Measurements from ENCODE around the gene RPS21.

The RPS21 gene

DNA sequence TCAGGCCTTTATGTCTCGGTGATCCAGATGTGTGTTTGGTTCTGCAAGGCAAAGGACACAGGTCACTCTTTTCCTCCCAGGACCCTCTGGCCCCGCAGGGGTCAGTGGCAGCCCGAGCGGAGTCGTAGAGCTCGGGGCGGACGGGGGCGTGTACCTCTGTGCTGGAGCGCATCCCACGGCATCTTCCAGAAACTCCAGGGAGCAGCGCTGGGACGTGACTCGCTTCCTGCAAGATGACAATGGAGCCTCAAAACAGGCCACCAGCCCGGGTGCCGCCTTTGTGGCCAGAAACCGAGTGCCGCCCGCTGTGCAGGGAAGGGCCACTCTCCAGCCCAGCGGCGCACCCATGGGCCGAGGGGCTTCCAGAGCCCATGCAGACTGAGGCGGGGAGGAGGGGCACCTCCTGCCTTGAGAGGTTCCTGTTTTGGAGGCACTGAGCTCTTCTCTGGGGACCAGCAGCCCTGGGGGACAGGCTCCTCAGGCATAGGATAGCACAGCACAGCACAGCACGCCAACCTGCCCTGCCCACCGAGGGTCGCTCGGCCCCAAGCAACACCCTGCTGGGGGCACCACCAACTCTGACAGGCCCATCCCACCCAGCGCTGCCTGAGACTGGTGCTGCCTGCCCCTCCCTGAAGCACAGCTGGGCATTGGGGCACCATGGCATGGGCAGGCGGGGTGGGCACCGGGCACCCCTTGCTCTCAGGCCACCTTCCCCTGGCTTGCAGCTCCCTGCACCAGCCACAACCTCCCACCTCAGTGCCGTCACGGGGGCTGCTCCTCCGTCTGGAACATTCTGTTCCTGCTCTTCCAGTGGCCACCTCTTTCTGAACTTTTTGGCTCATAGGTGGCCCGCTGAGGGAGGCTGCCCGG lies 9.7 kb downstream of the RPS21 start:
- no peak for DNase-seq (ENCODE audit: low spot score)

DNA sequence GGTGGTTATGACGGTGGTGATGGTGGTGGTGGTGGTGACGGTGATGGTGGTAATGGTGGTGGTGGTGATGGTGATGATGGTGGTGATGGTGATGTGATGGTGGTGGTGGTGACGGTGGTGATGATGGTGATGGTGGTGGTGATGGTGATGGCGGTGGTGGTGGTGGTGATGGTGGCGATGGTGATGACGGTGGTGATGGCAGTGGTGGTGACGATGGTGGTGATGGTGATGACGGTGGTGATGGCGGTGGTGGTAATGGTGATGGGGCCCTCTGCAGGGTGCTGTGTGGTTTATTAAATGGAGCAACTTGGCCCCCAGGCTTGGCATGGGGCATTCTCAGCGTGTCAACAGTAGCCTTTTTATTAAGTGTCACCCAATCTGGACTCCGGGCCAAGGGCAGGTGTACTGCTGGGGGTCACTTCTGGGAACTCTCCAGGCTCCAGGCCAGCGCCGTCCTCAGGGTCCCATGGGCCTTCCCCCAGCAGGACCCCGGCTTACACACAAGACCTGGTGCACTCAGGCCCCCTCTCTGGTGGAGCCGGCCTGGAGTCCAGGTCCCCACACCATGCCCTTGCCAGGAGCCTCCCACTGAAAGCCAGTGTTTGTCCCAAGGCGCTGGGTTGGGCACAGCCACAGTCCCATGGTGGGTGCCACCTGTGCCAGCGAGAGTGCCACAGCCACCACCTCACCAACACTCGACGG lies 11.4 kb downstream of the RPS21 start:
- DNase-seq (ENCODE audit: low spot score), result no peak

- no peak for DNase-seq (ENCODE audit: low spot score)
These were observed 13.1 kb downstream of the RPS21 start for GRCh38 chr20:62400021-62400420.

GRCh38 chr20:62400541-62400940 lies 13.6 kb downstream of the RPS21 start:
- no peak for DNase-seq (ENCODE audit: low spot score)

DNA sequence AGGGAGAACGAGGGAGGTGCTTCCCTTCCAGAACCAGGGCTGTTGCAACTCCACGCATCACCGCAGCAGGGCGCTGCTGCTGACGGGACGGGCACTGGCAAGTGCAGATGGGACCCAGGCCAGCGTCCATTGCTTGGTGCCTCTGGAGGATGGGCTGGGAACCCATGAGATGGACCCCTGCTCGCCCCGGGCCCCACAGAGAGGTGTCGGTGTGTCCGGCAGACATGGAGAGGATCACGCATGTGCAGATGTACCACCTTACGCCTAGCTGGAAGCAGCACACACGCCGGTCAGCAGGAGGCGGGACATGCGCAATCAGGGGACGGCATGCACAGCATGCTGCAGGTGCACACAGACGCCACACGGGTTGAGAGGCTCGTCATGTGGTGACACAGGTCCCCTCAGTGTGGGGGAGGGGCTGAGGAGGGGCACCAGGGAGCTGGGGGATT lies 14.5 kb downstream of the RPS21 start:
- no peak for DNase-seq (ENCODE audit: low spot score)

DNA sequence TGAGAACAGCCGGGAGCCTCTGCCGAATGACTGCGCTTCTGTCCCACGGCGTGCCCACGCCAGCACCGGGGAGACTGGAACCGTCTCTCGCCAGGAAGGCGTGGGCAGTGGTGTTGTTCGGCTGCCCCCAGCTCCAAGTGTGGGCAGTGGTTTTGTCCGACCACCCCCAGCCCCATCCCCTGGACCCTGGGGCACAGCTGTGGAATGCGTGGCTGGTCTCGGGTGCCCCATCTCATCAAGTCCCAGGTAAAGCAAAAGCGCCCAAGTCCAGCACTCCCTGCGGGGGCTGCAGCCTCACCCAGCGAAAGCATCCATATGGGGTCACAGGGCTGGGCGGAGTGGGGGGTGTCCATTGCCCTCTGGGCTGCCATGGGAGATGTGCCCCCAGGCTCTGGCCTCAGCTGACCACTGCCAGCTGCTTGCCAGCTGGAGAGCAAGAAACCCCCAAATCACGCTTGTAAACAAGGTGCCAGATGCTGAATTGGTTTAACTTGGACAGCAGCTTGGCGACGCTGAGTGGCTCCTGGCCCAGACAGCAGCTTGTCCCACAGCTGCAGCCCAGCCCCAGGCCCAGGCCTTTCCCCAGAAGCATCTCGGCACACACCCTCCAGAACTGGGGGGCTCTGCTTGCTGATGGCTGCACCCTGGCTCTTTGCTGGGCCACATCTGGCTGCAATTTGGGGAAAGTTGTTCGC lies 15.7 kb downstream of the RPS21 start:
- DNase-seq (ENCODE audit: low spot score), result no peak

DNA sequence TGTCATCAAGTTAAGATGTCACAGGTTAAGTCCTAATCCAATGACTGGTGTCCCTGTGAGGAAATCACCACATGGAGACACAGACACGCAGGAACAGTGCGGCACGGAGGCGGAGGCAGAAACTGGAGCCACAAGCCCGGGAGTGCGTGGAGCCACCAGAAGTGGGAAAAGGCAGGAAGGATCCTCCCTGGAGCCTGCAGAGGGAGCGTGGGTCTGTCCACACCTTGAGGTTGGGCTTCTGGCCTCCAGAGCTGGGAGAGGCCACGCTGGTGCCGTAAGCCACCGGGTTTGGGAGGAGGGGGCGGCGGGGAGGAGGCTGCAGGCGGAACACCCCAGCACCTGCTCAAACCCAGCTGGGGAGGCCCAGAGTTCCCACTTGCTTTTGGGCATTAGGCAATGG lies 16.4 kb downstream of the RPS21 start:
- no peak for DNase-seq (ENCODE audit: low spot score)

DNA sequence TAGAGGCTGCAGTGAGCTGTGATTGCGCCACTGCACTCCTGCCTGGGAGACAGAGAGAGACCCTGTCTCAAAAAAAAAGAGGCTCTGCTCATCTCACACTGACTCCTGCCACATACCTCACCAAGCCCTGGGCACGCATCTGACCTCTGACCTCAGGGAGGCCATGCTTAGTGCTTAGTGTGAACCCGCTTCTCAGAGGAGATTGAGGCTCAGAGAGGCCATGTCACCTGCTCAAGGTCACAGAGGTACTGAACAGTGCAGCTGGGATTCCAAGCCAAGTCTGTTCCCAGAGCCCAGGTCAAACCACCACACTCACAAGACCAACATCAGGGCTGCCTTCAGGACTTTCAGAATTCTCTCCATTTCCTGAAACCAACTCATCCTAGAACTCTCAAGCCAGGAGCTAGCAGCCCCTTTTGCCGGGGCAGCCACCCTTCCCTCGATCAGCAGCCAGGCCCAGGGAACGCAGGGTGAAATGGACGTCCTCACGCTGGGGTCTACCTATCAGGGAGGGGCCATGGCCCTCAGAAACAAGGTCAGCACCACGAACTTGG lies 17.3 kb downstream of the RPS21 start:
- DNase-seq (ENCODE audit: low spot score), result no peak

DNA sequence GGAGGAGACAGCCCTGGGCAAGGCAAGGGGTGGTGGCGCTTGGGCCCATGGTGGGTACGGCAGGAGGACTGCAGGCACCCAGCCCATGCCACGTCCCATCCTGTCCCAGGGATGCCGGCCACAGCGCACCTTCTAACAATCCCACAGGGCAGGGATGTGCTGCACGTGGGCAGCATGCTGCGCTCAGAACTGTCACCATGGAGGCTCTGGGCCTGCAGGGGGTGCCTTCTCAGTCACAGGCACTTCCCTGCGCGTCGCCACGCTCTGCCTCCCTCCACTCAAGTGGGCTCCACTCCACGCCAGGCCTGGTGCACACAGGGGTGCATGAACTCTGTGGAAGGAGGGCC lies 17.8 kb downstream of the RPS21 start:
- no peak for DNase-seq (ENCODE audit: low spot score)

GRCh38 chr20:62405108-62405980 lies 18.4 kb downstream of the RPS21 start:
- DNase-seq (ENCODE audit: low spot score), result no peak

DNA sequence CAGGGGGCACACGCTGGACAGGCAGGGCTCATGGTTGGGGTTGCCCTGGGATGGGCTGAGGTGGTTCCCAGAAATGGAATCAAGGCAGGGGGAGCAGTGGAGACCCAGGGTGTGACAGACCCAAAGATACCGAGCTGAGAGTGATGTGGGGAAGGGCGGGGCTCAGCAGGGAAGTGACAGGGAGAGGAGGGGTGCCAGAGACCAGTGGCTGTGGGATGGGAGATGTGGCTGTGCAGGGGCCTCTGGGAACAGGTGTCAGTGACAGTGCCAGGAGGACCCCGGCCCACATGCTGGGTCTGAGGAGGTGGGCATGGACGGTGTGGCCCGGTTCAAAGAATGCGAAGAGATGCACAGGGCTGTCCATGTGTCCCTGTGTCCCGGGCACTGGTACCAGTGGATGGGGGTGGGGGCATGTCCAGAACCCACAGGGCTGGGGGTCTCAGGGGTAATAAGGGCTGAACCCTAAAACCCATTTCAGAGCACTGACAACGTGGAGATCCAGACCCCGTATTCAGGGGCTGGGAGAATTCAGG lies 19.1 kb downstream of the RPS21 start:
- DNase-seq (ENCODE audit: low spot score), result no peak

DNA sequence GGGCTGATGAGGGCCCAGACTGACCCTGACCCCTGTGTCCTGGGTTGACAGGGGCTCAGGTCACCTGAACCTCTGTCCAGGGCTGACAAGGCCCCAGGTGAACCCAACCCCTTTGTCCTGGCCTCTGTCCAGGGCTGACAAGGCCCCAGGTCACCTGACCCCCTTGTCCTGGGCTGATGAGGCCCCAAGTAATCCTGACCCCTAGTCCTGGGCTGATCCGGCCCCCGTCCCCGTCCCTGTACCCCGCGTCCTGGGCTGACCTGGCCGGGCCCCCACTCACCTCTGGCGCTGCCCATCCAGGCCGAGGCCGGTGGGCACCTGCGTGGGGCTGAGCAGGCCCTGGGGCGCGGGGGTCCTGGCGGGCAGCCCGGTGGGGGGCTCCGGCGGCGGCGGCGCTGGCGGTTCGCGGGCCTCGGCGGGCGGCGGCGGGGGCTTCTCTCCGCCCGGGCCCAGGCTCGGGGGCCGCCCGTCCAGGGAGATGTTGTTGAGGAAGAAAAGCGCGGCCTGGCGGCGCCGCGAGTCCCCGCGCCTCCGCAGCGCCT lies 19.8 kb downstream of the RPS21 start:
- DNase-seq (ENCODE audit: low spot score), result no peak

GRCh38 chr20:62407221-62407992 lies 20.5 kb downstream of the RPS21 start, which contains the start of gene CABLES2:
Gene CABLES2, minus strand, starts transcription at chr20:62407285. Its CDS starts 9 bp downstream, at chr20:62407276.
- DNase-seq (ENCODE audit: low spot score), result peak; percentile 96

DNA sequence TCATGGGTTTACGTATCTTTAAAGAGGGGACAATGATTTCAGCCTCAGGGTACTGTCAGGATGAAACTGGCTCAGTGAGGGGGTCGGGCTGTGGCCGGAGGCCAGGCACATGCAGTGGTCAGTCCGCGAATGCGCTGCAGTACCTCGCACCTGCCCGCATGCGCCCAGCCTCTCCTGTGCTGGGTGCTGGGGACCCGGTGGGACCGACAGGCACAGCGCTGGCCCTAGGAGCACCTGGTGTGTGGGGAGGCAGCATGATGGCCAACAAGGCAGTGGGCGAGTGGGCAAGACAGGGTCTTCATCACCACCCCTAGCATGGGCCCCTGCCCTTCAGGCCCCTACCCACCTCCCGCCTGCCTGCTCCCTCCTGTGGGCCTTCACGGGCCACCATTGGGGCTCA lies 21.2 kb downstream of the RPS21 start:
- DNase-seq (ENCODE audit: low spot score), result no peak

GRCh38 chr20:62408640-62409039 lies 21.7 kb downstream of the RPS21 start:
- no peak for DNase-seq (ENCODE audit: low spot score)

DNA sequence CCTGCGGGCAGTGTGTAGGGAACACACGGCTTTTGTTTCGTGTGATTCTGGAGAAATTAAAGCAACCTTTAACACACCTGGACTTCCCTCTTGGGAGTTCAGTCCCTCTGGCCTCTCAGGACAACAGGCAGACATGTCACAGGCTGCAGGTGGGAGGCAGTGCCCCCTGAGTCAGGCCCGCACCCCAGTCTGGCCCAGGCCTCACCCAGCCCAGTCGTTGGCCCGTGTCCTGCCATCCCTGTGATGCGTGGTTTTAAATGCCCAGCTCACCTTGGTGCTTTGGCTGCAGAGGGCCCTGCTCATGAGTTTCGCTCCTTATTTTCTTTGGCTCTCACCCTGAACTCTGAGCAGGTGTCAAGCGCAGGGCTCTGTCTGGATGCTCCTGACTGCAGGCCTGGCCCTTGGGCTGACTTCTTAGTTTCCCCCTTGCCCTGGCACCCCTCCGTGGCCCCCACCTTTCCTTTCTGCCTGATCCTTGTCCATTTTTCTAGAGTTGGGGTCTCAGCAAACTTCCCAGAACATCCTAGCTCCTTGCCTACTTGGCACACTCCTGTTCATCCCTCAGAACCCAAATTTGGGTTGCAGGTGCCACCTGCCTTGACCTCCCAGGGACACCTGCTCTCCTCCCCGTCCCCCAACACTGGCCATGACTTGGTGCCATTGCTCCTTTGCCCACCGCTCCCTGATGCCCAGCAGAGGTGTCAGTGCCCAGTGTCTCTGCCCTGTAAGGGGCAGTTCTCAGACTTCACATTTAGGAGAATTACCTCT lies 22.4 kb downstream of the RPS21 start:
- no peak for DNase-seq (ENCODE audit: low spot score)

- peak; percentile 56 for DNase-seq (ENCODE audit: low spot score)
These were observed 23.2 kb downstream of the RPS21 start for GRCh38 chr20:62409931-62410745.

- DNase-seq (ENCODE audit: low spot score), result no peak
These were observed 24.0 kb downstream of the RPS21 start for GRCh38 chr20:62410746-62411478.

Data from germinal center (tissue), 1 donor.